ENCODE measurements around the gene RABGGTA. TPM values are rescaled to one million over a fixed set of nuclear protein-coding genes. Genes with fewer than 3 reads are reported as not detected.

The RABGGTA gene
- total and polyA plus RNA-seq, 10 of the 15 experiments (the other 5 are each of a cell fraction or from before 2014, with no cell fraction given) = 19.1 to 75.6 (median 46.9) TPM

DNA sequence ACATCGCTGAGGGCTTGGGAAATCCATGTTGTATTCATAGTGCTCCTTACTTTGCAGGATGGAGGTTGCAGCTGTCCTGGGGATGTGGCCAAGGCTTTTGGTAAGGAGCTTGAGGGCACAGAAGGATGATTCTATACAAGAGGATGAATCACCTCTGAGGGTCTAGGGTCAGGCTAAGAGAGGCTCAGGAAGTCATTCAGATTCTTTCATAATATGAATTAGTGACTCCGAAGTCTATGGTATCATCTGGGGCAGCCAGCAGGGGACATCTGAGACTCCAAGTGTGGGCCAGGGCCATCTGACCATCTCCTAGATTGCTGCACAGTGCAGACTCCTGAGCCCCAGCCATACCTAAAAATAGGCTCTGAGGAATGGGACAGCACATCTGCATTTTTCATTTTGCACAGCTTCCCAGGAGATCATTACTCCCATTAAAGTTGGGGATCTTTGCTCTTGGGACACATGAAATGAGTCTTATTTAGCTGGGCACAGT, 33.9 kb downstream of the RABGGTA start:
- Histone ChIP-seq H3K79me2 (ENCODE audit: control insufficient read depth, insufficient read depth, low read length) (peaks cover 33% of the 10 kb centered on the region), H3K4me2 (ENCODE audit: control insufficient read depth, insufficient read depth) (no peak overlapping the region), H3K9ac (ENCODE audit: control insufficient read depth, insufficient read depth, low read length) (no peak overlapping the region), H3K4me3 (no peak overlapping the region), H3K27ac (ENCODE audit: control insufficient read depth, insufficient read depth) (no peak overlapping the region), H3K4me1 (ENCODE audit: control insufficient read depth, insufficient read depth, low read length) (peaks cover 15% of the 10 kb centered on the region), H3K9me3 (replicated peaks; ENCODE audit: control insufficient read depth, insufficient read depth, low read length) (no peaks in the 10 kb centered on the region), H4K20me1 (ENCODE audit: control insufficient read depth, insufficient read depth) (peaks cover 3% of the 10 kb centered on the region; the same call in 1 of the 2 replicates), H3K36me3 (ENCODE audit: control insufficient read depth in 2 of 2, insufficient read depth in 2 of 2, low read length in 1 of 2) (peaks cover 11 to 52% of the 10 kb centered on the region in 2 experiments), H3K27me3 (replicated peaks in 1 of 2; ENCODE audit: control insufficient read depth in 2 of 2, insufficient read depth in 2 of 2, low read length in 1 of 2) (no peaks in the 10 kb centered on the region), H2AFZ (ENCODE audit: control insufficient read depth, low read depth, low read length) (no peak overlapping the region)
- TF ChIP-seq POLR2A (IDR thresholded peaks at IDR 0.05; ENCODE audit: low read depth, low read length) = 0 out of 2 replicates have a peak, but pooled peaks have one; percentile 2
- TF ChIP-seq, protein P1, sequence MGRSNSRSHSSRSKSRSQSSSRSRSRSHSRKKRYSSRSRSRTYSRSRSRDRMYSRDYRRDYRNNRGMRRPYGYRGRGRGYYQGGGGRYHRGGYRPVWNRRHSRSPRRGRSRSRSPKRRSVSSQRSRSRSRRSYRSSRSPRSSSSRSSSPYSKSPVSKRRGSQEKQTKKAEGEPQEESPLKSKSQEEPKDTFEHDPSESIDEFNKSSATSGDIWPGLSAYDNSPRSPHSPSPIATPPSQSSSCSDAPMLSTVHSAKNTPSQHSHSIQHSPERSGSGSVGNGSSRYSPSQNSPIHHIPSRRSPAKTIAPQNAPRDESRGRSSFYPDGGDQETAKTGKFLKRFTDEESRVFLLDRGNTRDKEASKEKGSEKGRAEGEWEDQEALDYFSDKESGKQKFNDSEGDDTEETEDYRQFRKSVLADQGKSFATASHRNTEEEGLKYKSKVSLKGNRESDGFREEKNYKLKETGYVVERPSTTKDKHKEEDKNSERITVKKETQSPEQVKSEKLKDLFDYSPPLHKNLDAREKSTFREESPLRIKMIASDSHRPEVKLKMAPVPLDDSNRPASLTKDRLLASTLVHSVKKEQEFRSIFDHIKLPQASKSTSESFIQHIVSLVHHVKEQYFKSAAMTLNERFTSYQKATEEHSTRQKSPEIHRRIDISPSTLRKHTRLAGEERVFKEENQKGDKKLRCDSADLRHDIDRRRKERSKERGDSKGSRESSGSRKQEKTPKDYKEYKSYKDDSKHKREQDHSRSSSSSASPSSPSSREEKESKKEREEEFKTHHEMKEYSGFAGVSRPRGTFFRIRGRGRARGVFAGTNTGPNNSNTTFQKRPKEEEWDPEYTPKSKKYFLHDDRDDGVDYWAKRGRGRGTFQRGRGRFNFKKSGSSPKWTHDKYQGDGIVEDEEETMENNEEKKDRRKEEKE (IDR thresholded peaks at IDR 0.05) = no peak
- no peak for ATAC-seq
- WGBS (ENCODE audit: insufficient coverage, insufficient replicate concordance, low lambda C conversion rate, missing lambda C conversion rate) = 97% methylated on average over 2 of the region's 2 CpGs
- BruUV-seq (replicated peaks) = no TSS peak
- in situ Hi-C loops (cut with MboI) (no loop called here), intact Hi-C loops (cut with micrococcal nuclease; ENCODE audit: unreplicated experiment) (no loop called here)
- CTCF ChIA-PET = interaction anchor here (0.6 to 12.3 kb wide), 6 partner anchors 24 to 96 kb away, joined by 3 to 368 read pairs (median 5); partner anchors contain the start of genes CHMP4A, CIDEB, DHRS1 and NOP9
- no peak for DNase-seq (ENCODE audit: low read depth, low spot score)
- SMC1A ChIA-PET (ENCODE audit: uncharacterized antibody, unreplicated experiment) = interaction anchor here (0.6 to 1.5 kb wide), 5 partner anchors 8 to 62 kb away, joined by 3 to 4 read pairs (median 3); partner anchors contain the start of genes DHRS1 and NOP9
- FAIRE-seq = no peak
- RAD21 ChIA-PET (ENCODE audit: unreplicated experiment) = interaction anchor here (0.6 to 1.1 kb wide), 2 partner anchors 59 to 193 kb away, joined by 3 read pairs; no protein-coding TSS in a partner anchor
- POLR2A ChIA-PET = interaction anchor here (0.7 to 1.9 kb wide), 6 partner anchors 9 to 76 kb away, joined by 3 to 6 read pairs (median 3); partner anchors contain the start of genes IRF9, MDP1 and RABGGTA

All from GM12878 (cell line).